Right ventricle myocardium superior (tissue), 1 donor: ENCODE measurements around the gene EVA1A. TPM values are rescaled to one million over a fixed set of nuclear protein-coding genes. Genes with fewer than 3 reads are reported as not detected.

Experiments used
- ATAC-seq: fragments of 200-7000 bp; cut with Tn5 transposase; one replicate; pipeline ENCODE4 v1.9.1; 2020; ENCODE audit warnings: mild to moderate bottlenecking; ENCODE audit not compliant: poor library complexity
- DNase-seq: peaks from one replicate; pipeline ENCODE4 v3.0.0-alpha.2; 2020
- intact Hi-C: fragments of 100-400 bp; cut with DNase I; formaldehyde crosslinking; loops from one replicate; pipeline ENCODE4 v1.11.2; 2022
- total RNA-seq: library from RNA; stranded (reverse); fragmentation: NEBNext Ultra II Directional; extraction: Animal tissue kit (Norgen Biotek cat#: 25700); gene quantifications from one replicate; pipeline ENCODE4 v1.2.1, GENCODE V29; 2021
- donor health status: DM: no; HTN: yes; CAD: no; lungs with severe emphysema.

Gene EVA1A
- total RNA-seq, 1 donor from 2014 or later, result 0.97 TPM

DNA sequence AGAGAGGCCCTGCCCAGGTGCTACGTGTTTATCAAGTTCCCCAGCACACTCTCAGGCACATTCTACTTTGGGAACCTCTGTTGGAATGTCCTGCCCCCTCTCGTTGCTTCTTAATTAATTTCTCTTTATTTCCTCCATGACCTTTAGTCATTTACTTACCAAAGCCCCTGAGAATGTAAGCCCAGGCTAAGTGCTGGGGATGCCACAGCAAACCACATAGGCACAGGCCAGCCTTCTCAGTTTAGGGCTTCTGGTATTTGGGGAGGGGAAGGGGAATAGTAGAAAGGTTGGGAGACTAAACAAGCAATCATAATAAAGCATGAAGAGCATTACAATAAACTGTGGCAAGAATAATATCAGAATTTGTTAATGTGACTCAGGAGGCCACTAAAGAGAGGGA, 85.7 kb downstream of the EVA1A start:
- intact Hi-C loops, result no loop called here
- ATAC-seq (no peak), DNase-seq (no peak)

DNA sequence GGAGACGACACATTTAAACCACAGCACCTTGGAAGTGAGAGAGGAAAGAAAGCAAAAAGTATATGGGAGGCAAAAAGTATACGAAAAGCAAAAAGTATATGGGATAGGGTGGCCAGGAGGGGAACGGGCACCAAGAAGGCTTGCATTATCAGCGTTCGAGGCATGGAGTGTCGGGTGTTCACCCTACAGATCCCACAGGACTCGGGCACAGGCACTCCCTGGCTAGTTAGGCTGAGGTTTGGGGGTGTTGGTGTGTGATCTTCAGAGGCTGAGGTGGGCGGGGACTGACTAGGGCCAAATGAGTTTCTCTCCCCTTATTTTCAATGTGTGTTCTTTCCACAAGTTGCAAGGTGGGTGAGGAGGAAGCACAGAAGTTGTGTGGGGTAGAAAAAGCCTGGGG, 86.6 kb downstream of the EVA1A start:
- DNase-seq (no peak), ATAC-seq (no peak)
- intact Hi-C loops, result no loop called here

DNA sequence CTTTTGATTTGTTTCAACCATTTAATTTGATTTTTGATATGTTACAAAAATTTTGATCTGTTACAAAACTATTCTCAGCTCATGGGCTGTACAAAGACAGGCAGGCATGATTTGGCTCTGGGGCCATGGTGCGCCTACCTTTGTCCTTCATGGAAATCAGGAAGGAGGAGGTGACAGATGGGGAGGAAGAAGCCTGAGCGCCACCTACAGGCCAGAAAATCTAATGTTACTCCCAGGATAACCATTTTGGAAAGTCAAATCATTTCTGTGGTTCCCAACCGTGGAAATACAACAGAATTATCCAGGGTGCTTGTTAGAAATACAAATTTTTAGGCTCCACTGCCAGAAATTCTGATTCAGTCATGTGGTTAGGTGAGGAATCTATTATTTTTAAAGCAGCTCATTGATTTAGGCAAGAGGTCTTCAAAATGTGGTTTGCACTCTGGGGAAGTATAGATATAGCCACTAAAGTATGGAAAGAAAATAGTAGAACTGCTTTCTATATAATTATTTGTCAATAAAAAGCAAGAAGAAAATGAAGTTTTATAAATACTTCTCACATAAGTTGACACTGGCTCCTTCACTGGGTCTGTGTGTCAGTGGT, 93.9 kb downstream of the EVA1A start:
- no peak for DNase-seq
- no peak for ATAC-seq
- intact Hi-C loops, result no loop called here

DNA sequence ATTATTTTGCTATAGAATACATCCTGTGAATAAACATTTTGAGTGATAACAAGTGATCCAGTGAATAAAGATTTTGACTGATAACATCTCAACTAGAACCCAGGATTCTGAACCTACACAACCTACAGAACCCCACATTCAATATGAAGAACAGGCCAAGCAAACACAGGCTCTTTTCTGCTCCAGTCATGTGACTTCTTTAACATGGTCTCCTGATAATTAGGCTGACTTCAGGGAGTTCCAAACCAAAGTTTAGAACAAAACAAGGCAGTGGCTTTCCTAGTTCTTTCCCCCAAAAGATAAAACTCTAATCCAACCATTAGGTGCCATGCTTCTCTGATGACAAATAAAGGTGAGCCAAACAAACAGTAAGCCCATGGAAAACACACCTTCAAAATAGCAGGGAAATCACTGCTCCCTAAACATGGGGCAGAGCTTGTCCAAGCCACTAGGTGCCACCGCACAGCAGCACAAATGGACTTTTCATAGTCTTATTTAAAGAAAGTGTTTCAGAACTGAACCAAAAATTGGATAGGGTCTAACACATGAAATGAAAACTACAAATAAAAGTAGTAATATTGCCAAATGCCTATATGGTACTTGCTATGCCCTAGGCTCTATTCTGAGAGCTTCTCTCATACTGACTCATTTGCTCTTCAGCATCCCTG, 95.3 kb downstream of the EVA1A start:
- ATAC-seq (no peak), DNase-seq (no peak)
- intact Hi-C loops, result loop anchor here (2.0 kb wide), 1 partner anchor 143 kb away; no protein-coding TSS in a partner anchor

DNA sequence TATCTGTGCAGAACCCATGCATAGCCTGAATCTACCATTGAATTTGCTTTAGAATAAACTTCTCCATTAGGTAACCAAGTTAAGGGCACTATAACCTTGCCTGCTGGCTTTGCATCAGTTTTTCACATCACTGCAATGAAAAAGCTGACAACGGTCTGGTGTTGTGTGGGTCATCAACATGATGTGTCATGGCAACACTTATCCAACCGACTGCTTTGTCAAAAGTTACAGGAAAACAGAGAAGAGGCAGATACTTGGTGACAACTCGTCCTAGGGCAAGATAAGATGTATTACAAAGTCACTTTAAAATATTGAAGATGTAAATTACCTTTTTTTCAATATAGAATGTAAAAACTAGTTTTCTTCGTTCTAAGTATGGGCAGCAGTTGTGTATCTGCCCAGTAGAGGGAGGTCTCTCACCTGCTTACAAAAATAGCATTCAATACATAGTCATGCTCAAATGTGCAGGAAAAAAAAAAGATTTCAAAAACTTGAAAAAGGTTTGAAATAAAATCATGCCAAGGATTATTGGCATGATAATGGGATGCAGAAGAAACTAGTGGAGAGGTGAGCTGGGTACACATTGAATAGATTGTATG, 96.3 kb downstream of the EVA1A start:
- ATAC-seq, result no peak
- intact Hi-C loops, result loop anchor here (2.0 kb wide), 1 partner anchor 144 kb away; no protein-coding TSS in a partner anchor
- no peak for DNase-seq

DNA sequence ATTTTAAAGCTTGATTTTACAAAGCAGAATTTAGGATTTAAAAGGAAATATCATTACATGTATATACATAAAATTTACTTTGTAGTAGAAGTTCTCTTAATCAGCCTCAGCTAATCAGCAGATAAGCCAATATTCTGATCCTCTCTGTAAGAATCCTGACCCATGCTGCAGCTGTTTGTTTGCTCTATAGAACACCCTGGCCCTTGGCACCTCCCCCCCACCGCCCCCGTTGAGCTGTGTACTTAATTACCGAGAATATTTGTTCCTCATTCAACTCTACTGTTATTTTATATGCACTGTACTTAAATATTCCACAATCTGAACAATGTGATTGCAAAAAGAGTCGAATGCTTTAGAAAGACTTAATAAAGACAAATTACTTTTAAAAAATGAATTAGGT, 98.0 kb downstream of the EVA1A start:
- no peak for ATAC-seq
- DNase-seq, result no peak
- intact Hi-C loops, result no loop called here

- DNase-seq (no peak), ATAC-seq (no peak)
- intact Hi-C loops, result no loop called here
Observed at GRCh38 chr2:75462206-75462605, 98.5 kb downstream of the EVA1A start.

DNA sequence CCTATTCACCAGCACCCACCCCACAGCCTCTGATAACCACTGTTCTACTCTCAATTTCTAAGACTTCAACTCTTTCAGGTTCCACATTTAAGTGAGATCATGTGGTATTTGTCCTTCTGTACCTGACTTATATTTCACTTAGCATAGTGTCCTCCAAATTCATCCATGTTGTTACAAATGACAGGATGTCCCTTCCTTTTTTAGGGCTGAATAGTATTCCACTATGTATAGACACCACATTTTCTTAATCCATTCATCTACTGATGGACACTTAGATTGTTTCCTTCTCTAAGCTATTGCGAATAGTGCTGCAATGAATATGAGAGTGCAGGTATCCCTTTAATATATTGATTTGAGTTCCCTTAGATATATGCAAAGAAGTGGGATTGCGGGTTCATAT, 100.1 kb downstream of the EVA1A start:
- no peak for DNase-seq
- intact Hi-C loops, result no loop called here
- ATAC-seq, result no peak

- DNase-seq (no peak), ATAC-seq (no peak)
- intact Hi-C loops, result no loop called here
Observed at GRCh38 chr2:75459565-75460310, 101.0 kb downstream of the EVA1A start.

DNA sequence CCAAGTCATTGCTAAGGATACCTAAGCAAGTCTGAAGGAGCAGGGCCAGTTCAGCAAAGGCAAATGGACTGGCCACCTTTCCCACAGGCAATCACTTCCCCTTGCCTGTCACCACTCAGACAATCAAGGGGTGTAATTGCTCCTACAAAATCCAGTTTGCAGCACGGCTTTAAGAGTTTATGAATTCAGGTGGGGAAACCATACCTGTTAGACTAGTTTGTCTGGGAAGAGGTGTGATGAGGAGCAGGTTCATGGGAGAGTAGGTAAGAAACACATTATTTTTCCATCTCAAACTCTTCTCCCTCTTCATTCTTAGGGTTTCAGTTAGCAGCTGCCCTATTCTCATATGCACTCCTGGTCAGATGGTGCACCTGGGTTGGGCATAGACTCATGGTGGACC, 102.5 kb downstream of the EVA1A start:
- DNase-seq (no peak), ATAC-seq (no peak)
- intact Hi-C loops, result no loop called here

GRCh38 chr2:75456825-75457224, 103.9 kb downstream of the EVA1A start:
- no peak for ATAC-seq
- intact Hi-C loops, result no loop called here
- DNase-seq, result no peak

DNA sequence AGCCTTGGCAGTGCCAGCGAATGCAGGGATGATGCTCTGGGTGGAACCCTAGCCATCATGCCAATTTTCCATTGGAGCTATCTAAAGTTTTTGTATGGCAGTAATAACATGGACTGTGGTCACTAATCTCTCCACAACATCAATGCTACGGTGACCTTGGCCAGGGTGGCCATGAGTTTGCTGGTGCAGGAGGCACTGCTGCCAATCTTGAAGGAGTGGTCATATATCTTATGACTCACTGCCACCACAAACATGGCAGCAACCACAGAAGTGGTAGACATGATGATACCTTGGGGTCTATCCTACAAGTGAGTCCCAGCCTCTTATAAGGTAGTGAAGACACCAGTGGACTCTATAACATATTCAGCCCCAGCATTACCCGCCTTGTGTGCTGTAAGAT, 104.6 kb downstream of the EVA1A start:
- intact Hi-C loops, result no loop called here
- DNase-seq (no peak), ATAC-seq (no peak)

DNA sequence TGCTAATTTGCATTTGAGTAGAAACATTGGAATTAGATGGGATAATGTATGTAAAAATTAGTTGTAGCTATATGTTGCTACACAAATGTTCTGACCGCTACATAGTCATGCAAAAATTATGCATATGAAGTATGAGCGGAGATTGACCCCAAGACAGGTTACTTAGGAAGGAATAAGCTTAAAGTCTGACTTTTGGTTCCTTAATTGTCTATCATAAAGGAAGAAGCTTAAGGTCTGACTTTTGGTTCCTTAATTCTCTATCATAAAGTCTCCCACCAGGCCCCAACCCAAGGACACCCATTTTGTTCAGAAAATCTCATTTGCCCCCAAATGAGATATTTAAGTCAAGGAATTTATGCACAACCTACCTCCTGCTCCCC, 106.5 kb downstream of the EVA1A start:
- intact Hi-C loops, result no loop called here
- ATAC-seq (no peak), DNase-seq (no peak)

- ATAC-seq (no peak), DNase-seq (no peak)
- intact Hi-C loops, result no loop called here
Observed at GRCh38 chr2:75453384-75454240, 107.1 kb downstream of the EVA1A start.

- ATAC-seq (no peak), DNase-seq (no peak)
- intact Hi-C loops, result no loop called here
Observed at GRCh38 chr2:75450068-75450467, 110.7 kb downstream of the EVA1A start.

GRCh38 chr2:75447176-75447575, 113.6 kb downstream of the EVA1A start:
- DNase-seq (no peak), ATAC-seq (no peak)
- intact Hi-C loops, result no loop called here
